HPDE6-E6E7 (cell line): Measurements from ENCODE around the gene ZBED4.
"Not testable (repeated sequence)": the region's sequence is repeated elsewhere in the genome, so short reads cannot be mapped to it uniquely, and the experiment has no call there.

Experiments used
- DNase-seq: peaks from one replicate; pipeline ENCODE4 v3.0.0; 2011; ENCODE audit warnings: missing footprints; ENCODE audit errors: extremely low spot score

ZBED4 gene

GRCh38 chr22:49827271-49827852 is 26.3 kb upstream of the ZBED4 start:
- DNase-seq, result no peak

DNA sequence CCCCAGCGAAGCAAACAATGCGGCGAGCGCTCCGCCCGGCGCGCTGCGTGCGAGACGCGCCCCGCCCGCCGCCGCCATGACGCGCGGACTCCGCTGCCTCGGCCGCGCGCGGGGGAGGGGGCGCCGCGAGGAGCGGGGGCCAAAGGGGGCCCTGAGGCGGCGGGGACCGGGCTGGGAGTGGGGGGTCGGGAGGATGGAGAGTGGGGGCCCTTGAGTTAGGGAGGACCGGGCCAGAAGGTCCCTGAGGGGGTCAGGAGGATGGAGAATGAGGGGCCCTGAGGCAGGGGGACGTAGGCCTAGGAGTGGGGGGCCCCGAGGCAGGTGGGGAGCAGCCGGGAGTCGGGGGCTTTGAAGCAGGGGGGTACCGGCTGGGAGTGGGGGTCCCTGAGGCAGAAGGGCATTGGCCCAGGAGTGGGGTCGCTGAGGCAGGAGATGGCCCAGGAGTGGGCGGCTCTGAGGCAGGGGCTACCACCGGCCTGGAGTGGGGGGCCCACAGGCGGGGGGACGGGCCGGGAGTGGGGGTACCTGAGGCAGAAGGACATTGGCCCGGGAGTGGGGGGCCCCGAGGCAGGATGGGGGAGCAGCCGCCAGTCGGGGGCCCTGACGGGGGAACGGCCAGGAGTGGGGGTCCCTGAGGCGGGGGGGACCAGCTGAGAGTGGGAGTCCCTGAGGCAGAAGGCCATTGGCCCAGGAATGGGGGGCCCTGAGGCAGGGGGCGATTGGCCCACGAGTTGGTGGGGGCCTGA is 25.6 kb upstream of the ZBED4 start, which contains the start of gene BRD1:
TSS of gene BRD1 (minus strand) at position 21 of the 746 bp plus-strand sequence. CDS start 3,556 bp downstream, outside the sequence.
- DNase-seq, result no peak

GRCh38 chr22:49828599-49828965 is 25.1 kb upstream of the ZBED4 start:
- no peak for DNase-seq

DNA sequence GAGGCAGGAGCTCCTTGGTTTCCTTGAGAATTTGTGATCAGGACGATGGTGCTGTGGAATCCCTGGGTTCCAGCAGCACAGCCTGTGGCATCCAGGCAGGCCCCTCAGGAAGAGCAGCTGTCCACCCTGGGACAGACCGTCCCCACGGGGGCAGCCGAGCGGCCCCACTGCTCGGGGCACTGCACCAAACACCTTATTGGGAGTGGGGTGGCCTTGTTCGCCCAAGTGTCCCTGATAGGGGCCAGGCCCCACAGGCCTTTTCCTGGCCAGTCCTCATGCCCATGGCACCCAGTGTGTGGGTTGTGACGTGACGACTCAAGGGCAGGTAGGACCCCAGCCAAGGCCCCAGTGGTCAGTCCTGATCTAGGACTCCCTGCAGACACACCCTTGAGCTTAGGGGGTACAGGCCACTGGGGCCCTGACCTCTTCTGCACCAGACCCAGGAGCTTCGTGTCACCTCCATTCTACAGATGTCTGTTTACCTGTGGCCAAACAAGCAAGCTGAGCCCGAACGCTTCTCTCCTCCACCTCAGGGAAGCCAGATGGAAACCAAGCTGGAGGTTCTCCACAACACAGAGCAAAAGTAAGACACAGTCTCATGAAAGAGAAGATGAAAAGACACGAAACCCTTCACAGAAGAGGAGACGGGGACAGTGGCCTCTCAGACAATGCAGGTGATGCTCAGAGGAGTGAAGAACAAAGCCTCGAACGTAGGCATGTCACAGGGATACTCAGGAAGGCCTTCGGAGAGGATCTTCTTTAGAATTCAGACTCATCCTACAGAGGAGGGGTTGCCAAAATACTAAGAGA is 24.4 kb upstream of the ZBED4 start:
- no peak for DNase-seq

GRCh38 chr22:49833340-49834007 is 20.2 kb upstream of the ZBED4 start:
- DNase-seq, result peak; percentile 67

DNA sequence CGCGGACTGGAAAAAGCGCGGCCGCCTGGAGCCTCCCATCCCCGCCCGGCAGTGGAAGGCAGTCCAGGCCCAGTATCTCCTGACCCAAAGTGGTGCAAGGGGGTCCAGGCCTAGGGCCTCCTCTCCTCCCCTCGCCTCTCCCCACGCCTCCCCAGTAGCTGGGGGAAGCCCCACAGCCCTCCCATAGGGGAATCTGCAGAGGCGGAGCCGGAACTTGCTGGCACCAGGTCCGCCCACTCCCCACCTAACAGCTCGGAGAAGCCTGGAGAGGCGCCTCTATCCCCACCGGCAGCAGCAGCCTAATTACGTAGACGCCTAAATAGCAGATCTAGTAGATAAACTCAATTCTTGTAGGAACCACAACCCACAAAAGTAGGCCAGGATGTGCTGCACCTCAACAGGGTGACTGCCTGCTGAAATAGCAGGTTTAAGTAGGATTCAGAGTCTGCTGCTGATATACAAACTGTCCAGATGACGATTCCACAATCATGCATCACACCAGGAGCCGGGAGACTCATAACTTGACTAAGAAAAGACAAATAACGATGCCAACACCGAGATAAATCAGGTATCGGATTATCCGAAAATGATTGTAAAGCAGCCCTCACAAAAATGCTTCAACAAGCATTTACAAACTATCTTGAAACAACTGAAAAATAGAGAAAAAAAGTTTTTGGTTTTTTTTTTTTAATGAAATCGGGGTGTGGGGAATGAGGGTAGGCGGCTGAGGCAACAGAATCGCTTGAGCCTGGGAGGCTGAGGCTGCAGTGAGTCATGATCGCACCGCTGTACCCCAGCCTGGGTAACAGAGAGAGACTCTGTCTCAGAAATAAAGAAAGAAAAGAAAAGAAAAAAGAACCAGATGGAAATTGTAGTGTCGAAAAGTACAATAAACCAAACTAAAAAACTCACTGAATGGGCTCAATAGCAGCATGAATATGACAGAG is 14.6 kb upstream of the ZBED4 start:
- DNase-seq, result no peak

GRCh38 chr22:49845241-49845640 is 8.4 kb upstream of the ZBED4 start:
- no peak for DNase-seq

- no peak for DNase-seq
Measured at GRCh38 chr22:49845666-49846459, 7.8 kb upstream of the ZBED4 start.

GRCh38 chr22:49847751-49848689 is 5.6 kb upstream of the ZBED4 start:
- DNase-seq, result no peak

DNA sequence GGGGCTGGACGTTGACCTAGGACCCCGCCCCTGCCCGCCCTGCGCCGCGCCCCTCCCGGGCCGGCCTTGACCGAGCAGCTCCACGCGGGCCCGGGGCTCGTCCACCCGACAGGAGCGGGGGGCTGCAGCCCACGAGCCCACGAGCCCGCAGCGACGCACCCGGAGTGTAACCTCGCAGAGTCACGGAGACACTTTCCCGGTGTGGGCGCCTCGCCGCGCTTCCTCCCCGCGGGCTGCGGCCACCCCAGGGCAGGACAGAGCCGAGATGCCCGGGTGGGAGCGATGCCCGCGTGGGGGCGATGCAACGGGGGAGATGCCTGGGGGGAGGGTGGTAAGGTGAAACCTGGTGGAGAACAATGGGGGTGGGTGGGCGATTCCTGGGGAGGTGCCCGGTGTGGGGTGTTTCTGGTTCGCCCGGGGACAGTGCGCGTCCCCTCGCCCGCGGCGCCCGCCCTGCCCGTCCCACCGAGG is 4.9 kb upstream of the ZBED4 start:
- no peak for DNase-seq

DNA sequence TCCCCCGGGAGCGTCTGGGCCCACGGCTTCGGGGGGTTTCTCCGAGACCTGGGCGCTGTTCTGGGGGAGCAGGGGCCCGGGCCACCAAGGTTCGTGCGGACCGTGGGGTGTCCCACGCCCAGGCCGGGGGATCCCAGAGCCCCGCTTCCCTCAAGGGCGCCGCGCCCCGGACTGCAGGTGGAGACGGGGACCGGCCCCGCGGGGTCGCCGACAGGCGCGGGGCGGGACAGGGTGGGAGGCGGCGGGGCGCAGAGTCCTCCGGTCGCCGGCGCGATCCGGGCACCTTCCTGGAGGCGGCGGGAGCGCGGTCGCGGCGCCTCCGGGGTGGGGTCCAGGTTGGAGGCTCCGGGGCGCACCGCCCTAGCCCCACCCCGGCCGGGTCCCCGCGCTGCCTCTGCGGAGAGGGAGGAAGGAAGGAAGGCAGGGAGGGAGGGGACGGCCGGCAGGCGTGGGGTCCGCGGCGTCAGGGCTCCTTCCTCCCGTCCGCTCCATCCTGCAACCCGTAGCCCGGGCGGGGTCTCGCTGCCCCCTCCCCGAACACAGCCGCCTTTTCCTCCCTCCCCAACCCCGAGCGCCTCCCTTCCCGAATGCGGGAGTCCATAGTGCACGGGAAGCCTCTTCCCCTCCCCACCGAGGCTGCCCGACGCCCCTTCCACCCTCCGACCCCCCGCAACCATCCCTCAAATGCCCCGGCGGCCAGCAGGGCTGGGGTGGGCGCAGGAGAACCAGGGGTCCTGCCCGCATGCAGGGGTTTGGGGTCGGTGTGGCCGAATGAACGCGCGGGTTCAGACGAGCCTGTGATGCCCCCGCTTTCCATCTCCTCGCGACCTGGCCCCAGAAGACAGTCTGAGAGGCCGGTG is 4.3 kb upstream of the ZBED4 start:
- DNase-seq, result no peak

- DNase-seq, result no peak
Measured at GRCh38 chr22:49850021-49850911, 3.4 kb upstream of the ZBED4 start.

DNA sequence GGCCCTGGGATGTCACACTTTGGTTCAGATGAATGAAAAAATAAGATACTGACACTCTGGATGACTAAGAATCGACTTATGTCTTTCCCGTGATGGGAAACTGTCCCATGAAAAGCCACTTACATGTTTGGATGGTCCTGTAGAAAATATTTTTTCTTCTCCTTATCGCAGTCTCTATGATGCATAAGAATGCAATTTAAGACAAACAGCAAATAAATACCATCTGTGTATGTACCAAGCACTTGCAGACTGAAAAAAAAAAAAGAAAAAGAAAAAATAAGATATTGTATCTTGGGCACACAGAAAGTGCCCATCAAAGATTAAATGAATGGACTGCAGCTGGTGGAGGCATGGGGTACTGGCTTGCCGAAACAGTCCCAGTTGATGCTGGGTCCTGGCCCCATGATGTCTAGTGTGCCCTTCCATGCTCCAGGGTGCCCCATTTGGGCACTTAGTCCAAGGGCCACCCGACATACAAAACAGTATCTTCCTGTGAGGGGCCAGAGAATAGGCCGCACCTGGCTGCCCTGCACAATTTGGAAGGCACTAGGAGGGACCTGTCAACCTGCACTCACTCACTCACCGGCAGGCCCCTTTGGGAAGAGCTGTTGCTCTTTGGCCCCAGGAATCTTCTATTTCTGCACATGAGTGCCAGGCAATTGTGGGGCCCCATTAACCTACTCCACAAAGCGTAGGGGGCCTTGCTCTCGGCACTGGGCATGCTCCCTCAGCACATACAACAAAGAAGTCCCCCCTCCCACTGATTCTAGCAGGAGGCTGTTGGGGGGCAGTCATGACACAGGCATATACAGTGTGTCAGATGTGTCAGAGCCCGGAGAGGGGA is 2.5 kb upstream of the ZBED4 start:
- DNase-seq, result no peak

- not testable (repeated sequence) for DNase-seq
Measured at GRCh38 chr22:49852568-49852897, 1.1 kb upstream of the ZBED4 start.

DNA sequence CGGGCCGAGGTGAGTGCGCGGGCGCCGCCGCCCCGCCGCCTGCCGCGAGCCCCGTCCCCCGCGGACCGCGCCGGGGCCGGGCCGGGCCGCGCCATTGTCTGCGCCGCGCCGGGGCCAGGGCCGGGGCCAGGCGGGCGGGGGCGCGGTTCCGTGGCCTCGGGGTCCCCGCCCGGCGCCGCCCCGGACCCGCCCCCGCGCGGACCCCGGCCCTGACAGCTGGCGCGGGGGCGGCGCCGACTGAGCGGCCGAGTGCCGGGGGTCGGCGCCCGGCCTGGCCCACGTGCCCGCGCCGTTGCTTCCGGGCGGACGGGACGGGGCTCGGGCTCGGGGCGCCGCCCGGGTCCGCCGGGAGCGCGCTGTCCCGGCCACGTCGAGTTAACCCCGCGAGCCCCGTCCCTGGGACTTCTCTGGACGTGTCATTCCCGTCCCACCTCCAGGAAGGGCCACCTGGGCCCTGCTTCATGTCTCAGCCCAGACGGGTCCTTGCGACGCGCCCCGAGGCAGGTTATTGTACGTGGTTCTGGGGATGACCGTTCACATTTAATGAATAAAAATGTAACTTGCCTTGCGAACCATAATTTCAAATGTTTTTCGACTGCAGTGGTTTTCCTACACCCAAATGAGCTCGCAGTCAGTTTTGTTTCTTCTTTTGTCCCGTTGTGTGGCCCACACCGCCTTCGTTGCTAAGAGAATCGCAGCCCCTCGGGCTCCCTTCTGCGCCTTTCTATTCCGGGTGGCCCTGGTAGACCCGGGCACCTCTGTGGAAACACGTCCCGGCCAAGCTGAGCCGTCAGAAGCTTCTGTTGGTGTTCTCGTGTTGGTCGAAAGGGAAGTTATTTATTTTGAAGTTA is 562 bp downstream of the ZBED4 start:
- peak; percentile 14 for DNase-seq
